Measurements from ENCODE around the gene VPS72.
"Not testable (repeated sequence)": the region's sequence is repeated elsewhere in the genome, so short reads cannot be mapped to it uniquely, and the experiment has no call there.

Gene VPS72

GRCh38 chr1:151193856-151194255 lies 3.9 kb upstream of the VPS72 start:
- no peak for ATAC-seq
- TF ChIP-seq ZFP3 (CRISPR knock-in tag; IDR thresholded peaks at IDR 0.05): no peak
- TF ChIP-seq CSRNP3 (CRISPR knock-in tag; IDR thresholded peaks at IDR 0.05): no peak
- no peak for TF ChIP-seq GLIS3 (CRISPR knock-in tag; IDR thresholded peaks at IDR 0.05)
- TF ChIP-seq ZC3H10 (CRISPR knock-in tag; IDR thresholded peaks at IDR 0.05): no peak
- TF ChIP-seq TOX (CRISPR knock-in tag; IDR thresholded peaks at IDR 0.05; ENCODE audit: borderline replicate concordance): no peak
- no peak for TF ChIP-seq BACH2 (CRISPR knock-in tag; IDR thresholded peaks at IDR 0.05; ENCODE audit: borderline replicate concordance)
- no peak for TF ChIP-seq ZNF8 (CRISPR knock-in tag; IDR thresholded peaks at IDR 0.05)
- no peak for TF ChIP-seq OSR1 (CRISPR knock-in tag; IDR thresholded peaks at IDR 0.05)
- no peak for TF ChIP-seq POU6F1 (CRISPR knock-in tag; IDR thresholded peaks at IDR 0.05; ENCODE audit: borderline replicate concordance, low read depth)
- TF ChIP-seq ESRRG (CRISPR knock-in tag; IDR thresholded peaks at IDR 0.05): no peak
- TF ChIP-seq ZNF70 (CRISPR knock-in tag; IDR thresholded peaks at IDR 0.05): no peak
- TF ChIP-seq ZNF565 (CRISPR knock-in tag; conservative IDR thresholded peaks at IDR 0.05; ENCODE audit: low read depth): no peak
- no peak for TF ChIP-seq CREB5 (CRISPR knock-in tag; IDR thresholded peaks at IDR 0.05; ENCODE audit: low read depth)
- no peak for TF ChIP-seq ARNTL (CRISPR knock-in tag; IDR thresholded peaks at IDR 0.05; ENCODE audit: borderline replicate concordance, low read depth)
- no peak for TF ChIP-seq TSHZ2 (CRISPR knock-in tag; IDR thresholded peaks at IDR 0.05)
- no peak for TF ChIP-seq ZFP30 (CRISPR knock-in tag; IDR thresholded peaks at IDR 0.05)
- no peak for TF ChIP-seq PPARA (CRISPR knock-in tag; IDR thresholded peaks at IDR 0.05; ENCODE audit: borderline replicate concordance)

- TF ChIP-seq TCF4 (CRISPR knock-in tag; IDR thresholded peaks at IDR 0.05; ENCODE audit: borderline replicate concordance): no peak
- TF ChIP-seq ZC3H10 (CRISPR knock-in tag; IDR thresholded peaks at IDR 0.05): no peak
- no peak for ATAC-seq
These were observed 3.3 kb upstream of the VPS72 start for GRCh38 chr1:151193304-151193703.

- no peak for TF ChIP-seq ZNF565 (CRISPR knock-in tag; conservative IDR thresholded peaks at IDR 0.05; ENCODE audit: low read depth)
- no peak for TF ChIP-seq RARB (CRISPR knock-in tag; IDR thresholded peaks at IDR 0.05)
- TF ChIP-seq ISL1 (CRISPR knock-in tag; IDR thresholded peaks at IDR 0.05): no peak
- TF ChIP-seq GLIS3 (CRISPR knock-in tag; IDR thresholded peaks at IDR 0.05): no peak
- no peak for ATAC-seq
These were observed 2.0 kb upstream of the VPS72 start for GRCh38 chr1:151192047-151192446.

- ATAC-seq: not testable (repeated sequence)
These were observed 1.3 kb downstream of the VPS72 start for GRCh38 chr1:151188667-151189066.

GRCh38 chr1:151187205-151187604 lies 2.8 kb downstream of the VPS72 start:
- no peak for TF ChIP-seq CSDC2 (CRISPR knock-in tag; IDR thresholded peaks at IDR 0.05)
- no peak for ATAC-seq
